NT2/D1 (cell line): ENCODE results near the gene SLC6A11.

Experiments
- SUZ12 ChIP-seq: IDR thresholded peaks from 2 replicates; pipeline ENCODE4 v1.6.1; 2011; ENCODE audit not compliant: insufficient read length, insufficient read depth; ENCODE audit errors: extremely low read depth
- ZNF274 ChIP-seq: IDR thresholded peaks from 2 replicates; pipeline ENCODE4 v1.6.1; 2011; ENCODE audit warnings: mild to moderate bottlenecking, low read depth, low read length

DNA sequence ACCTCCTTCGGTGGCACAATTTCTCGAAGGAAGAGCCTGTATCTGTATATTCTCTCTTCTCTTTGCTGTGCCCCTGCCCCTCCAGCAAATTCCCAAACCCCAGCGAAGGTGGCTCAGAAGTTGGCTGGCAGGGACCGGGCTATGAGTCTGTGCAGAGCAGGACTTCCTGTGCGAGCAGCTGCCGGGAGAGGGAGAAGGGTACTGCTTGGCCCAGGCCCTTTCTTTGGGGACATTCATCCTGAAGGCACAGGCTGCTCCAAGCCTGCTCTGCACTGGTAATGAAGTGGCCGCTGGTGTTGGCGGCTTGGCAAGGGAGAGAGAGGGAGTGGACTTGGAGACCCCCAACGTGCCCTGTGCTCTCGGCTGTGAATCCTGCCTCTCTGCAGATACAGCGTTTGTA, 1.5 kb downstream of the SLC6A11 start:
- TF ChIP-seq ZNF274 (no peak), SUZ12 (no peak)
